ENCODE results near the gene ABO.

DNA sequence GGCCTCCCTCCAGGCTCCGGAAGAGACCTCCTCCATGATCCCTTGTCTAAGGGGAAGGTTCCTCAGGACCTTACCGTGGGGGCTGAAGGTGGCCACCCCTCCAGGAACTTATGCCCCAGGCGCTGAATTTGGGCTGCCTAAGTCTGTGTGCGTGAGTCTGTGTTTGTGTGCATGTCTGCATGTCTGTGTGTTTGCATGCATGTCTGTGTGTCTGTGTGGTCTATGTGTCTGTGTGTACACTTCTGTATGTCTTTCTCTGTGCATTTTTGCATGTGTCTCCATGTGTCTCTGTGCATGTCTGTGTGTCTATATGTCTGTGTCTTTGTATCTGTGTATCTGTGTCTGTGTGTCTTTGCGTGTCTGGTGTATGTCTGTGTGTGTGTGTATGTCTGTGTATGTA lies 20.5 kb downstream of the ABO start:
- TF ChIP-seq POLR2A (conservative IDR thresholded peaks at IDR 0.05): no peak
- TF ChIP-seq, protein P1, sequence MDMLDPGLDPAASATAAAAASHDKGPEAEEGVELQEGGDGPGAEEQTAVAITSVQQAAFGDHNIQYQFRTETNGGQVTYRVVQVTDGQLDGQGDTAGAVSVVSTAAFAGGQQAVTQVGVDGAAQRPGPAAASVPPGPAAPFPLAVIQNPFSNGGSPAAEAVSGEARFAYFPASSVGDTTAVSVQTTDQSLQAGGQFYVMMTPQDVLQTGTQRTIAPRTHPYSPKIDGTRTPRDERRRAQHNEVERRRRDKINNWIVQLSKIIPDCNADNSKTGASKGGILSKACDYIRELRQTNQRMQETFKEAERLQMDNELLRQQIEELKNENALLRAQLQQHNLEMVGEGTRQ (CRISPR knock-in tag; IDR thresholded peaks at IDR 0.05): no peak
- no peak for TF ChIP-seq EZH2 (IDR thresholded peaks at IDR 0.05; ENCODE audit: borderline replicate concordance, low read depth, low read length)
- TF ChIP-seq, protein P2, sequence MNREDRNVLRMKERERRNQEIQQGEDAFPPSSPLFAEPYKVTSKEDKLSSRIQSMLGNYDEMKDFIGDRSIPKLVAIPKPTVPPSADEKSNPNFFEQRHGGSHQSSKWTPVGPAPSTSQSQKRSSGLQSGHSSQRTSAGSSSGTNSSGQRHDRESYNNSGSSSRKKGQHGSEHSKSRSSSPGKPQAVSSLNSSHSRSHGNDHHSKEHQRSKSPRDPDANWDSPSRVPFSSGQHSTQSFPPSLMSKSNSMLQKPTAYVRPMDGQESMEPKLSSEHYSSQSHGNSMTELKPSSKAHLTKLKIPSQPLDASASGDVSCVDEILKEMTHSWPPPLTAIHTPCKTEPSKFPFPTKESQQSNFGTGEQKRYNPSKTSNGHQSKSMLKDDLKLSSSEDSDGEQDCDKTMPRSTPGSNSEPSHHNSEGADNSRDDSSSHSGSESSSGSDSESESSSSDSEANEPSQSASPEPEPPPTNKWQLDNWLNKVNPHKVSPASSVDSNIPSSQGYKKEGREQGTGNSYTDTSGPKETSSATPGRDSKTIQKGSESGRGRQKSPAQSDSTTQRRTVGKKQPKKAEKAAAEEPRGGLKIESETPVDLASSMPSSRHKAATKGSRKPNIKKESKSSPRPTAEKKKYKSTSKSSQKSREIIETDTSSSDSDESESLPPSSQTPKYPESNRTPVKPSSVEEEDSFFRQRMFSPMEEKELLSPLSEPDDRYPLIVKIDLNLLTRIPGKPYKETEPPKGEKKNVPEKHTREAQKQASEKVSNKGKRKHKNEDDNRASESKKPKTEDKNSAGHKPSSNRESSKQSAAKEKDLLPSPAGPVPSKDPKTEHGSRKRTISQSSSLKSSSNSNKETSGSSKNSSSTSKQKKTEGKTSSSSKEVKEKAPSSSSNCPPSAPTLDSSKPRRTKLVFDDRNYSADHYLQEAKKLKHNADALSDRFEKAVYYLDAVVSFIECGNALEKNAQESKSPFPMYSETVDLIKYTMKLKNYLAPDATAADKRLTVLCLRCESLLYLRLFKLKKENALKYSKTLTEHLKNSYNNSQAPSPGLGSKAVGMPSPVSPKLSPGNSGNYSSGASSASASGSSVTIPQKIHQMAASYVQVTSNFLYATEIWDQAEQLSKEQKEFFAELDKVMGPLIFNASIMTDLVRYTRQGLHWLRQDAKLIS (CRISPR knock-in tag; IDR thresholded peaks at IDR 0.05): no peak
- no peak for TF ChIP-seq ZNF134 (CRISPR knock-in tag; conservative IDR thresholded peaks at IDR 0.05)
- no peak for TF ChIP-seq NFE2 (IDR thresholded peaks at IDR 0.05; ENCODE audit: low read depth)

Measured in K562 (cell line).